HepG2 (cell line): ENCODE data around the gene PPP1CB. TPM values are rescaled to one million over a fixed set of nuclear protein-coding genes. Genes with fewer than 3 reads are reported as not detected.

ENCODE experiments used
- ISL2 ChIP-seq: sonication (generic); formaldehyde crosslinking; IDR thresholded peaks from 2 replicates; pipeline ENCODE4 v1.5.0; 2020; ENCODE audit warnings: missing genetic modification reagents
- MATR3 ChIP-seq: sonication (generic); formaldehyde crosslinking; IDR thresholded peaks from 2 replicates; pipeline ENCODE4 v1.4.0; 2020; ENCODE audit warnings: missing genetic modification reagents
- RAD21 ChIP-seq: fragments of 450-650 bp; formaldehyde crosslinking; IDR thresholded peaks from 2 replicates; pipeline ENCODE4 v1.5.0; 2020; ENCODE audit warnings: mild to moderate bottlenecking
- SOX13 ChIP-seq, 3 experiments: fragments of 450-650 bp in 1 of 3; sonication (generic) in 1 of 3; formaldehyde crosslinking in 1 of 3; IDR thresholded peaks in 2 of 3; conservative IDR thresholded peaks in 1 of 3; 2 replicates each; pipeline versions ENCODE4 v1.5.0 to v1.6.1; 2016 to 2020; ENCODE audit warnings: antibody characterized with exemption in 1 of 3, mild to moderate bottlenecking in 1 of 3, missing compliant biosample characterization in 1 of 3, missing genetic modification reagents in 1 of 3, moderate library complexity in 1 of 3
- XRCC5 ChIP-seq: fragments of 200-400 bp; formaldehyde crosslinking; optimal IDR thresholded peaks from 2 replicates; pipeline ENCODE3; 2017; ENCODE audit warnings: mild to moderate bottlenecking, low read length
- ZFP36 ChIP-seq: fragments of 150-350 bp; IDR thresholded peaks from 2 replicates; pipeline ENCODE4 v1.6.1; 2018; ENCODE audit warnings: borderline replicate concordance, low read length, low read depth; ENCODE audit not compliant: partially characterized antibody
- ZFX ChIP-seq: sonication (generic); formaldehyde crosslinking; IDR thresholded peaks from 2 replicates; pipeline ENCODE4 v1.4.0; 2020; ENCODE audit warnings: mild to moderate bottlenecking, low read depth, missing genetic modification reagents, moderate library complexity
- ZNF160 ChIP-seq: sonication (generic); formaldehyde crosslinking; IDR thresholded peaks from 2 replicates; pipeline ENCODE4 v1.8.0; 2022; ENCODE audit warnings: mild to moderate bottlenecking, inconsistent platforms, missing genetic modification reagents
- ZNF749 ChIP-seq: sonication (generic); formaldehyde crosslinking; IDR thresholded peaks from 2 replicates; pipeline ENCODE4 v1.8.0; 2022; ENCODE audit warnings: mild to moderate bottlenecking, missing genetic modification reagents, moderate library complexity, borderline replicate concordance
- polyA plus RNA-seq, 8 experiments: library from polyadenylated mRNA; depleted of rRNA in 3 of 8; stranded (reverse) in 7 of 8; unstranded in 1 of 8; fragments of >200 nt; fragmentation: Illumina TruSeq in 4 of 8; extraction: Trizol in 4 of 8; gene quantifications; 2 replicates each; pipeline versions ENCODE4 v1.2.1 to v1.2.3, GENCODE V29; 2011 to 2016; ENCODE audit warnings: low read depth in 4 of 8, missing spikeins in 1 of 8, mixed read lengths in 1 of 8; ENCODE audit not compliant: insufficient read depth in 1 of 8
- total RNA-seq, 5 experiments: library from RNA; depleted of rRNA; stranded (reverse); fragments of >200 nt; fragmentation: Illumina TruSeq; extraction: Trizol; gene quantifications; 2 replicates each; pipeline ENCODE4 v1.2.3, GENCODE V29; 2016; ENCODE audit warnings: low read depth in 1 of 5
- TF ChIP-seq, protein P1 (sequence below): sonication (generic); formaldehyde crosslinking; IDR thresholded peaks from 2 replicates; pipeline ENCODE4 v1.5.0; 2020; ENCODE audit warnings: missing genetic modification reagents
- TF ChIP-seq, protein P2 (sequence below): sonication (generic); formaldehyde crosslinking; IDR thresholded peaks from 2 replicates; pipeline ENCODE4 v1.4.0; 2020; ENCODE audit warnings: low read depth, mild to moderate bottlenecking, missing genetic modification reagents
- TF ChIP-seq, protein P3 (sequence below): sonication (generic); formaldehyde crosslinking; IDR thresholded peaks from 2 replicates; pipeline ENCODE4 v1.4.0; 2020; ENCODE audit warnings: missing genetic modification reagents
- TF ChIP-seq, protein P4 (sequence below): sonication (generic); formaldehyde crosslinking; IDR thresholded peaks from 2 replicates; pipeline ENCODE4 v1.9.0; 2021; ENCODE audit warnings: missing genetic modification reagents, borderline replicate concordance
- TF ChIP-seq, protein P5 (sequence below): sonication (generic); formaldehyde crosslinking; IDR thresholded peaks from 2 replicates; pipeline ENCODE4 v1.4.0; 2020; ENCODE audit warnings: missing genetic modification reagents
- TF ChIP-seq, protein P6 (sequence below): sonication (generic); formaldehyde crosslinking; IDR thresholded peaks from 2 replicates; pipeline ENCODE4 v1.8.1; 2023; ENCODE audit warnings: mild to moderate bottlenecking, missing genetic modification reagents
- TF ChIP-seq, protein P7 (sequence below): sonication (generic); formaldehyde crosslinking; IDR thresholded peaks from 2 replicates; pipeline ENCODE4 v1.4.0; 2020; ENCODE audit warnings: missing genetic modification reagents, borderline replicate concordance

Gene PPP1CB
- total and polyA plus RNA-seq, 2 of the 13 experiments (the other 11 are each of a cell fraction or from before 2014, with no cell fraction given) = 46.9 to 109 TPM

DNA sequence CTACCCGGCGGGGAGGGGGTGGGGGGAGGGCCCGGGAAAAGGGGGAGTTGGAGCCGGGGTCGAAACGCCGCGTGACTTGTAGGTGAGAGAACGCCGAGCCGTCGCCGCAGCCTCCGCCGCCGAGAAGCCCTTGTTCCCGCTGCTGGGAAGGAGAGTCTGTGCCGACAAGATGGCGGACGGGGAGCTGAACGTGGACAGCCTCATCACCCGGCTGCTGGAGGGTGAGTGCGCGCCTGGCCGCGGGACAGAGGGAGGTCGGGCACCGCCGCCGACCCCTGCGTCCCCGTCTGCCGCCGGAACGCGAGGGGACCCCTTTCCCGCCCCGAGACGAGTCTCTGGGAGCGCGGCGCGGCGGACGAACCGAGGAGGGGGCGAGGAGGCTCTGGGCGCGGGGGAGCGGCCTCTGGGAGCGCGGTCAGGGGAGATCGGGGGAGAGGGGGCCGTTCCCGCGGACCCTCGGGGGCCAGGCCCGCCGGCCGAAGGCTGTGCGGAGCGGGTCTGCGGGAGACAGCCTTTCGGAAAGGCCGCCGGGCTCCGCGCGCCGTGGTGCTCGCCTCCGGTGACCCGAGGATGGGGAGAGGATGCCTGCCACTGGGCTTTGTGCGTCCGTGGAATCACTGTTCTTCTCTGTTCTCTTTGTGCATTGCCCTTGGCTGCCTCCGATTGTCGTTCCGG lies 463 bp downstream of the PPP1CB start (continued):
- 0 out of 2 replicates have a peak, but pooled peaks have one; percentile 4 for TF ChIP-seq ZFX
- no peak for TF ChIP-seq XRCC5
- TF ChIP-seq, protein P1, sequence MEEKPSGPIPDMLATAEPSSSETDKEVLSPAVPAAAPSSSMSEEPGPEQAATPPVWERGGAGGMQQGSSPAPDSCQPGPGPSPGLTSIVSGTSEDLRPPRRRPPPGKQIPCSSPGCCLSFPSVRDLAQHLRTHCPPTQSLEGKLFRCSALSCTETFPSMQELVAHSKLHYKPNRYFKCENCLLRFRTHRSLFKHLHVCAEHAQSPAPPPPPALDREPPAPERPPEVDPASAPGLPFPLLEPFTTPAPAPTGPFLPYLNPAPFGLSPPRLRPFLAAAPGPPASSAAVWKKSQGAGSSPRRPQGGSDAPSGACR (CRISPR knock-in tag) = peak; percentile 81; the same call in 1 of the 2 replicates
- peak; percentile 30; the same call in 1 of the 2 replicates for TF ChIP-seq RAD21 (CRISPR knock-in tag)
- no peak for TF ChIP-seq MATR3 (CRISPR knock-in tag)
- TF ChIP-seq, protein P2, sequence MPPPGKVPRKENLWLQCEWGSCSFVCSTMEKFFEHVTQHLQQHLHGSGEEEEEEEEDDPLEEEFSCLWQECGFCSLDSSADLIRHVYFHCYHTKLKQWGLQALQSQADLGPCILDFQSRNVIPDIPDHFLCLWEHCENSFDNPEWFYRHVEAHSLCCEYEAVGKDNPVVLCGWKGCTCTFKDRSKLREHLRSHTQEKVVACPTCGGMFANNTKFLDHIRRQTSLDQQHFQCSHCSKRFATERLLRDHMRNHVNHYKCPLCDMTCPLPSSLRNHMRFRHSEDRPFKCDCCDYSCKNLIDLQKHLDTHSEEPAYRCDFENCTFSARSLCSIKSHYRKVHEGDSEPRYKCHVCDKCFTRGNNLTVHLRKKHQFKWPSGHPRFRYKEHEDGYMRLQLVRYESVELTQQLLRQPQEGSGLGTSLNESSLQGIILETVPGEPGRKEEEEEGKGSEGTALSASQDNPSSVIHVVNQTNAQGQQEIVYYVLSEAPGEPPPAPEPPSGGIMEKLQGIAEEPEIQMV (CRISPR knock-in tag) = no peak
- TF ChIP-seq, protein P3, sequence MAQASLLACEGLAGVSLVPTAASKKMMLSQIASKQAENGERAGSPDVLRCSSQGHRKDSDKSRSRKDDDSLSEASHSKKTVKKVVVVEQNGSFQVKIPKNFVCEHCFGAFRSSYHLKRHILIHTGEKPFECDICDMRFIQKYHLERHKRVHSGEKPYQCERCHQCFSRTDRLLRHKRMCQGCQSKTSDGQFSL (CRISPR knock-in tag) = 0 out of 2 replicates have a peak, but pooled peaks have one; percentile 74
- TF ChIP-seq ZFP36 = peak; percentile 47
- peak; percentile 42; the same call in 1 of the 2 replicates for TF ChIP-seq ZNF160
- peak; percentile 32; the same call in 1 of the 2 replicates for TF ChIP-seq ISL2 (CRISPR knock-in tag)
- no peak for TF ChIP-seq SOX13 (IDR thresholded peaks at IDR 0.05)
- TF ChIP-seq SOX13 (CRISPR knock-in tag; conservative IDR thresholded peaks at IDR 0.05 in 1 of 2, IDR thresholded peaks at IDR 0.05 in 1 of 2) = 0 out of 4 replicates have a peak, but pooled peaks of 1 of the 2 experiments have one; percentile 6
- TF ChIP-seq, protein P4, sequence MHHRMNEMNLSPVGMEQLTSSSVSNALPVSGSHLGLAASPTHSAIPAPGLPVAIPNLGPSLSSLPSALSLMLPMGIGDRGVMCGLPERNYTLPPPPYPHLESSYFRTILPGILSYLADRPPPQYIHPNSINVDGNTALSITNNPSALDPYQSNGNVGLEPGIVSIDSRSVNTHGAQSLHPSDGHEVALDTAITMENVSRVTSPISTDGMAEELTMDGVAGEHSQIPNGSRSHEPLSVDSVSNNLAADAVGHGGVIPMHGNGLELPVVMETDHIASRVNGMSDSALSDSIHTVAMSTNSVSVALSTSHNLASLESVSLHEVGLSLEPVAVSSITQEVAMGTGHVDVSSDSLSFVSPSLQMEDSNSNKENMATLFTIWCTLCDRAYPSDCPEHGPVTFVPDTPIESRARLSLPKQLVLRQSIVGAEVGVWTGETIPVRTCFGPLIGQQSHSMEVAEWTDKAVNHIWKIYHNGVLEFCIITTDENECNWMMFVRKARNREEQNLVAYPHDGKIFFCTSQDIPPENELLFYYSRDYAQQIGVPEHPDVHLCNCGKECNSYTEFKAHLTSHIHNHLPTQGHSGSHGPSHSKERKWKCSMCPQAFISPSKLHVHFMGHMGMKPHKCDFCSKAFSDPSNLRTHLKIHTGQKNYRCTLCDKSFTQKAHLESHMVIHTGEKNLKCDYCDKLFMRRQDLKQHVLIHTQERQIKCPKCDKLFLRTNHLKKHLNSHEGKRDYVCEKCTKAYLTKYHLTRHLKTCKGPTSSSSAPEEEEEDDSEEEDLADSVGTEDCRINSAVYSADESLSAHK (CRISPR knock-in tag) = no peak
- peak; percentile 17; the same call in 1 of the 2 replicates for TF ChIP-seq ZNF749 (CRISPR knock-in tag)
- TF ChIP-seq, protein P5, sequence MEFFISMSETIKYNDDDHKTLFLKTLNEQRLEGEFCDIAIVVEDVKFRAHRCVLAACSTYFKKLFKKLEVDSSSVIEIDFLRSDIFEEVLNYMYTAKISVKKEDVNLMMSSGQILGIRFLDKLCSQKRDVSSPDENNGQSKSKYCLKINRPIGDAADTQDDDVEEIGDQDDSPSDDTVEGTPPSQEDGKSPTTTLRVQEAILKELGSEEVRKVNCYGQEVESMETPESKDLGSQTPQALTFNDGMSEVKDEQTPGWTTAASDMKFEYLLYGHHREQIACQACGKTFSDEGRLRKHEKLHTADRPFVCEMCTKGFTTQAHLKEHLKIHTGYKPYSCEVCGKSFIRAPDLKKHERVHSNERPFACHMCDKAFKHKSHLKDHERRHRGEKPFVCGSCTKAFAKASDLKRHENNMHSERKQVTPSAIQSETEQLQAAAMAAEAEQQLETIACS (CRISPR knock-in tag) = no peak
- TF ChIP-seq, protein P6, sequence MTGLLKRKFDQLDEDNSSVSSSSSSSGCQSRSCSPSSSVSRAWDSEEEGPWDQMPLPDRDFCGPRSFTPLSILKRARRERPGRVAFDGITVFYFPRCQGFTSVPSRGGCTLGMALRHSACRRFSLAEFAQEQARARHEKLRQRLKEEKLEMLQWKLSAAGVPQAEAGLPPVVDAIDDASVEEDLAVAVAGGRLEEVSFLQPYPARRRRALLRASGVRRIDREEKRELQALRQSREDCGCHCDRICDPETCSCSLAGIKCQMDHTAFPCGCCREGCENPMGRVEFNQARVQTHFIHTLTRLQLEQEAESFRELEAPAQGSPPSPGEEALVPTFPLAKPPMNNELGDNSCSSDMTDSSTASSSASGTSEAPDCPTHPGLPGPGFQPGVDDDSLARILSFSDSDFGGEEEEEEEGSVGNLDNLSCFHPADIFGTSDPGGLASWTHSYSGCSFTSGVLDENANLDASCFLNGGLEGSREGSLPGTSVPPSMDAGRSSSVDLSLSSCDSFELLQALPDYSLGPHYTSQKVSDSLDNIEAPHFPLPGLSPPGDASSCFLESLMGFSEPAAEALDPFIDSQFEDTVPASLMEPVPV (CRISPR knock-in tag) = no peak; the same call in 1 of the 2 replicates
- TF ChIP-seq, protein P7, sequence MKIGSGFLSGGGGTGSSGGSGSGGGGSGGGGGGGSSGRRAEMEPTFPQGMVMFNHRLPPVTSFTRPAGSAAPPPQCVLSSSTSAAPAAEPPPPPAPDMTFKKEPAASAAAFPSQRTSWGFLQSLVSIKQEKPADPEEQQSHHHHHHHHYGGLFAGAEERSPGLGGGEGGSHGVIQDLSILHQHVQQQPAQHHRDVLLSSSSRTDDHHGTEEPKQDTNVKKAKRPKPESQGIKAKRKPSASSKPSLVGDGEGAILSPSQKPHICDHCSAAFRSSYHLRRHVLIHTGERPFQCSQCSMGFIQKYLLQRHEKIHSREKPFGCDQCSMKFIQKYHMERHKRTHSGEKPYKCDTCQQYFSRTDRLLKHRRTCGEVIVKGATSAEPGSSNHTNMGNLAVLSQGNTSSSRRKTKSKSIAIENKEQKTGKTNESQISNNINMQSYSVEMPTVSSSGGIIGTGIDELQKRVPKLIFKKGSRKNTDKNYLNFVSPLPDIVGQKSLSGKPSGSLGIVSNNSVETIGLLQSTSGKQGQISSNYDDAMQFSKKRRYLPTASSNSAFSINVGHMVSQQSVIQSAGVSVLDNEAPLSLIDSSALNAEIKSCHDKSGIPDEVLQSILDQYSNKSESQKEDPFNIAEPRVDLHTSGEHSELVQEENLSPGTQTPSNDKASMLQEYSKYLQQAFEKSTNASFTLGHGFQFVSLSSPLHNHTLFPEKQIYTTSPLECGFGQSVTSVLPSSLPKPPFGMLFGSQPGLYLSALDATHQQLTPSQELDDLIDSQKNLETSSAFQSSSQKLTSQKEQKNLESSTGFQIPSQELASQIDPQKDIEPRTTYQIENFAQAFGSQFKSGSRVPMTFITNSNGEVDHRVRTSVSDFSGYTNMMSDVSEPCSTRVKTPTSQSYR (CRISPR knock-in tag) = no peak
